ENCODE results near the gene ZNF398.

The ZNF398 gene

GRCh38 chr7:149228831-149229471 lies 81.7 kb downstream of the ZNF398 start:
- no peak for DNase-seq (ENCODE audit: low spot score)

- no peak for DNase-seq (ENCODE audit: low spot score)
Observed at GRCh38 chr7:149229526-149229925, 82.3 kb downstream of the ZNF398 start.

- no peak for DNase-seq (ENCODE audit: low spot score)
Observed at GRCh38 chr7:149232362-149232761, 85.1 kb downstream of the ZNF398 start.
